CD4-positive, alpha-beta T cell treated with Interleukin-1 beta for 1 hour (primary cell): Measurements from ENCODE around the gene FXYD1.
"Not testable (repeated sequence)": the region's sequence is repeated elsewhere in the genome, so short reads cannot be mapped to it uniquely, and the experiment has no call there.

Experiments
- DNase-seq, 2 donors: peaks; one replicate each; pipeline ENCODE4 v3.0.0-alpha.2; 2020 to 2022

The FXYD1 gene

DNA sequence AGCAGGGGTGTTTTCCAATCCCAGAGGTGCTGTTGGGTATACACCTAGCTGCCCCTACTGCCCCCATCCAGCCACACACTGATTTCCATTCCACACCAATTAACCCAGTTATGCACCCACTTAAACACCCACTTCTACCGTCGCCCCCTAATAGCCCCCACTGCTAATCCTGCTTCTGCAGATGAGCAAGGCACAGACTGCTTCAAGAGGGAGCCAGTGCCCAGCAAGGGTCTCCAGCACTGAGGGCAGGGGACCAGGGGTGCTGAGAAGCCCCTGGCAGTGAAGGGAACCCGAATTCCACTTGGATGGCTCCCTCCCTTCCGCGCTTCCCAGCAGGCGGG is 5.6 kb downstream of the FXYD1 start:
- DNase-seq = no peak

GRCh38 chr19:35144600-35145436 is 6.2 kb downstream of the FXYD1 start:
- peak; percentile 42 to 64 for DNase-seq

DNA sequence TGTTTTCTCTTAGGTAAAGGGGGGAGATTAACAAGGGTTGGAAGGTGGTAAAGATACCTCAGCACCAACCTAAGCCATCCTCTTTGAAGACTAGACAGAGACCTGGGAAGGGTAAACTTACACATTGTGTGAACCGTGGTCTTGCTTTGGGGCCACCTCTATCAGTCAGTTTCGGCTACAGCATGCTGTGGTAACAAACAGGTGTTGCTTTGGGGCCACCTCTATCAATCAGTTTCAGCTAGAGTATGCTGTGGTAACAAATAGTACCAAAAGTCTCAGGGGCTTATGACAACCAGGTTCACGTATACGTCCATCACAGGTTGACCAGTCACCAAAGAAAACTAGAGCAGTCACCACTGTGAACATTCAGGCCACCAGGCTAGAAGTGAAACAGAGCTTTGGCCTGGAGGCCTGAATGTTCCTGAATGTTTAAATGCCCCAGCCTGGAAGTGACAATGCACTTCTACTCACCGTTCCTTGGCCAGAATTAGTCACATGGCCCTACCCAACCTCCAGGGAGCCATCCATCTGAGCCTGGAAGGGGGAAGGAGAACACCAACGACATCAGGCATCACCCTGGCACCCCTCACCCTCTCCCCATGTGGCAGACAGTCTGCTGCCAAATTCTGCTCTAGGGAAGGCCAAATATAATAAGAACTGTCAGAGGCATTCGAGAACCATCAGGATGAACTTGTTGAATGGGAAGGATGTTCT is 8.3 kb downstream of the FXYD1 start:
- peak in 1 of 2 donors; percentile 10 for DNase-seq

GRCh38 chr19:35149463-35149862 is 10.8 kb downstream of the FXYD1 start:
- DNase-seq = no peak

DNA sequence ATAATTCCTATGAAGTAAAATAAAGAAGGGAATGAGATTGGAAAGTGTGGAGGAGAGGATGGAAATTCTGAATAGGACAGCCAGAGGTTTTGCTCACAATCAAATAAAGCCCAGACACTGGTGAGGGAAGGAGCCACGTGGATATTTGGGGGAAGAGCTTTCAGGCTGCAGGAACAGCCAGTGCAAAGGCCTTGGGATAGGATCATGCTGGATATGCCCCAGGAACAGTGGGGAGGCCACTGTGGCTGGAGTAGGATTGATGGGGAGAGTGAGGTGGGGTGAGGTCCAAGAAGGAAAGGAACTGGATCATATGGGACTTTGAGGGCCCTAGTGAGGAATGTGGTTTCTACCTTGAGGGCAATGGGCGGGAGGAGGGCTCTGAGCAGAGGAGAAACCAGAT is 11.8 kb downstream of the FXYD1 start:
- no peak for DNase-seq

DNA sequence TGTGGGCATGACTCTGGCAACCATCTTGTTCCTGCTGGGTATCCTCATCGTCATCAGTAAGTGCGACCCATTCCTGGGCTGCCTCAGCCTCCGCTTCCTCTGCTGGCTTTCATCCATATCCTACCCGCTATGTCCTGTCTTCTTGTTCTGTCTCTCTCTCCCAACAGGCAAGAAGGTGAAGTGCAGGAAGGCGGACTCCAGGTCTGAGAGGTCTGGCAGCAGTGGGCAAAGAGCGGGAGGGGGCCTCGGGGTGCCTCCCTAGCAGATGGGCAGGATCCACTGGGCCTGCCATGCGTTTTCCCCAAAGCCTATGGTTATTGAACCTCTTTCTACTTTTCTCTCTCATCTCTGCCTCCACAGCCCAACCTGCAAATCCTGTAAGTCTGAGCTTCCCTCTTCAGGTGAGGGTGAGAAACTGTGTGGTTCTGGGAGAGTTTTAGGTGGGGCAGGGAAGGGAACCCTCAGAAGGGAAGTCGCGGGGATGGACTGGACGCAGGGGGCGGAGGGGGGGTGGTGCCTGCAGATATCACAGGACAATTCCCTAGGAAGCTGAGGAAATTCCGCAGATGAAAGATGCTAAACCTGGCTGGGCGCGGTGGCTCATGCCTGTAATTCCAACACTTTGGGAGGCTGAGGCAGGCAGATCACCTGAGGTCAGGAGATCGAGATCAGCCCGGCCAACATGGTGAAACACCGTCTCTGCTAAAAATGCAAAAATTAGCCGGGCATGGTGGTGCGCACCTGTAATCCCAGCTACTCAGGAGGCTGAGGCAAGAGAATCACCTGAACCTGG is 12.8 kb downstream of the FXYD1 start:
- no peak for DNase-seq

- not testable (repeated sequence) for DNase-seq
Observed at GRCh38 chr19:35153129-35153522, 14.5 kb downstream of the FXYD1 start.

- peak; percentile 79 to 80 for DNase-seq
Observed at GRCh38 chr19:35153701-35154524, 15.3 kb downstream of the FXYD1 start.

- DNase-seq = peak; percentile 70 to 76
Observed at GRCh38 chr19:35154525-35155406, 16.1 kb downstream of the FXYD1 start, which contains the start of gene FXYD5. Gene FXYD5 (plus strand): TSS chr19:35154735. CDS start chr19:35155551, 816 bp downstream.

DNA sequence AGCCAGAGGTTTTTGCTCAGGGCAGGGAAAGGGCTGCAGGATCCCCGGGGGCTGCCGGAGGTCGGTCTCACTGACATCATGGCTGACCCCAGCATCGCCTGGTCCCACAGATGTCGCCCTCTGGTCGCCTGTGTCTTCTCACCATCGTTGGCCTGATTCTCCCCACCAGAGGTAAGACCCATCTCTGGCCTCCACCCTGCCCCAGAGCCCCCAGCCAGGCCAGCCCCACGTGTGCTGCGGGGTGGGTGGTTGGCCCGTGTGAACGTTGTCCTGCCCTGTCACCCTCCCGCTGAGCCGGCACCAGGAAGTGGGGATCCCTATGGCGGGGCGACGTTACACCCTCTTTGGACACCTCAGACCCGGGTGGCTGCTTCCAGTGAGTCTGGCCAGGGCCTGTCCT is 16.8 kb downstream of the FXYD1 start:
- DNase-seq = peak in 1 of 2 donors; percentile 30

DNA sequence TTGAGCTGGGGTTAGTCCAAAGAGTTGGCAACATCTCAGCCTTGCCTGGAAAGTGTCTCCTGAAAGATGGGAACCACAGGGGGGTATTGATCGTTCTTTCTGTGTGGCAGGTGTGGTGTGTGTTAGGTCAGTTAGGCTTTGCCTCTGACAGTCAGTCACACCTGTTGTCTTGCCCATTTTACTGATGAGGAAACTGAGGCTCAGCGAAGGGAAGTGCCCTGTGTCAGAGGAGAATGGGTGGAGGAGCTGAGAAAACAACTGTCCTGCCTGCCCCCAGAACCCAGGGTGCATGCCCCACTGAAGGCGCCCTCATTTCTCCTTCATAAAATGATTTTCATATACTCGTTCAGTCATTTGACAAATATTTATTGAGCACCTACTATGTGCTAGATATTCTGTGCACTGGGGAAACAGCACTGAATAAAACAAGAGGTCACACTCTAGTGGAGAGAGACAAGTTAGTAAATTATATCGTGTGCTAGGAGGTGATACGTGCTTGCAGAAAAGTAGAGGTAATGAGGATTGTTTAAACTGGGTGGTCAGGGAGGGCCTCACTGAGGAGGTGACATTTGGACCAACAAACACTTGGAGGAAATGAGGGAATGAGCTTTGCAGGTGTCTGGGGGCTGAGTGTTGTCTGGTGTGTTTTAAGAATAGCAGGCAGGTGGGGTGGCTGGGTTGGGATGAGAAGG is 17.5 kb downstream of the FXYD1 start:
- no peak for DNase-seq

GRCh38 chr19:35156673-35157014 is 18.0 kb downstream of the FXYD1 start:
- no peak for DNase-seq

DNA sequence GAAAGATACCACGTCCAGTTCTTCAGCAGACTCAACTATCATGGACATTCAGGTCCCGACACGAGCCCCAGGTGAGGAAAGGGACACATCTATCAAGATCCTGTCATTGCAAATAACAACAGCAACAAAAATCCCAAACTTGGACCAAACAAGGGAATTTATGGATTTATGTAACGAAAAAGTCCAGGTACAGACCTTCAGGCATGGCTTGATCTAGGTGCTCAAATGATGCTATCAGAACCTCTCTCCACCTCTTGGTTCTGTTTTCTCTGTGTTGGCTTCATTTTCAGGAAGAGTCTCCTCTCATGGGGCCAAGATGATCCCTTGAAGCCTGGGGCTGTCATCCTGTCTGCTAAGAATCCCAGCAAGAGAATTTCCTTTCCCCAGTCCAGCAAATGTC is 18.8 kb downstream of the FXYD1 start:
- no peak for DNase-seq

- DNase-seq = no peak
Observed at GRCh38 chr19:35159606-35160005, 21.0 kb downstream of the FXYD1 start.

DNA sequence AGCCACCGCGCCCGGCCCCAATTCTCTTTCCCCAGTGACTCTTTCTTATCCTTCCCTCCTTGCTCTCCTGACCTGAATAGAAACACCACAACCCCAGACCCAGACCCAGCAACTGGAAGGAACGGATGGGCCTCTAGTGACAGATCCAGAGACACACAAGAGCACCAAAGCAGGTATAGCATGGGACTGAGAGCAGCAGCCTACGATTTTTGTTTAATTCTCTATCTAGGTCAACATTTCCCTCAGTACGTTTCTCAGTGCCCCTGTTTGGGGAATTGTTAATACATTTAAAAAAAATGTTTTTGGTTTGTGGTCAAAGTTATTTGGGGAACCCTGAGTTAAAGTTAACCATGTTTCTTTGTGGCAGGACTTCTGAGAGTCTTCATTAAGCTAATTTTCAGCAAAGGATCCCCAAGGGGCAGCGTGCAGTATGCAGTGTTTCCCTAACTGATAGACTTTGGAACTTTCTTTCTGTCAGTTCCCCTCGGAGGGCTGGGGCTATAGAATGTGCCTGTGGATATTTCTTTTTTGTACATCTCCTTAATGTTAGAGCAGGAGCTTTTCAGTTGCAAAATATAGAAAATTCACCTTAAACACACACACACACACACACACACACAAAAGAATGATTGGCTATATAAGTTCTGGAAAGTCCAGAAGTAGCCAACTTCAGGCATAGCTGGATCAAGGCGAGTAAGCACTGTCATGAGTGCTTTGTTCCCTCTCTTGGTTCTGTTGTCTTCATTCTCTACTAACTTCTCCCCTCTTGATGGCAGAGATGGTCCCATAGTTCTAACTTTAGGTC is 22.2 kb downstream of the FXYD1 start:
- DNase-seq = no peak

- no peak for DNase-seq
Observed at GRCh38 chr19:35161434-35161743, 22.8 kb downstream of the FXYD1 start.

DNA sequence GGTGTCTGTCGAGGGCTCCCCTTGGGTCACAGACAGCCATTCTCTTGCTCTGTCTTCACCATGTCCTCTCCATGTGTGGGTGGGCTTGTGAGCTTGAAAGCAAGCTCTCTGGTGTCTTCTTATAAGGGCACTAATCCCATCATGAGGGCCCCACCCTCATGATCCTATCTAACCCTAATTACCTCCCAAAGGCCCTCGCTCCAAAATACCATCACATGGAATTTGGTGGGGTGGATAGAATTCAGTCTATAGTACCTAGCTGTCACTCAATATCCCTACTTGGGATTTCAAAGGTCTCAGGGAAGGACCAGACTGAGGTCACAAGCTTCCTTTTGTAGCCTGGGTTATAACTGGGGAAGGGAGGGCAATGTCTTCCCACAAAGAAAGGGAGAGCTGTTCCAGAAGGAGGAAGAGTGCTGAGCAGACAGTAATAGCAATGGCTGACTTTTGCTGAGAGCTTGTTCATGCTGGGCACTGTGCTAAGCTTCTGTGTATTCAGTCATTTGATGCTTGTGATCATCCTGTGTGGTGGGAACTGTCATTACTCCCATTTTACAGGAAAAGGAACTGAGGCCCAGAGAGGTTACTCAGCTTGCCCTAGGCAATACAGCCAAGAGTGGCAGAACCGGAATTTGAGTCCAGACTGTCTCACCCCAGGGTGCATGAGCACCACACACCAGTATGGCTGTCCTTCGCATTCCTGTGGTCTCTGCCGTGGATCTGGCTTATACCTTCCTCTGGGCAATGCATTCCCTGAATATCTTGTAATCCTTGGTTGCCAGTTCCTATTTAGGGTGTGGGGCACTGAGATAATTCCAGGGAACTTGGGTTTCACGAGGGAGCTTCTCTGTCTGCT is 24.1 kb downstream of the FXYD1 start:
- DNase-seq = no peak

GRCh38 chr19:35164418-35164817 is 25.8 kb downstream of the FXYD1 start:
- no peak for DNase-seq
